HUDEP-2 (cell line): ENCODE measurements around the gene JARID2.

Source experiments
- DNase-seq, 76 experiments: peaks; one replicate each; lab custom pipeline; 2025; ENCODE audit not compliant: unreplicated experiment in 76 of 76; lab: John Stamatoyannopoulos, UW

JARID2 gene

DNA sequence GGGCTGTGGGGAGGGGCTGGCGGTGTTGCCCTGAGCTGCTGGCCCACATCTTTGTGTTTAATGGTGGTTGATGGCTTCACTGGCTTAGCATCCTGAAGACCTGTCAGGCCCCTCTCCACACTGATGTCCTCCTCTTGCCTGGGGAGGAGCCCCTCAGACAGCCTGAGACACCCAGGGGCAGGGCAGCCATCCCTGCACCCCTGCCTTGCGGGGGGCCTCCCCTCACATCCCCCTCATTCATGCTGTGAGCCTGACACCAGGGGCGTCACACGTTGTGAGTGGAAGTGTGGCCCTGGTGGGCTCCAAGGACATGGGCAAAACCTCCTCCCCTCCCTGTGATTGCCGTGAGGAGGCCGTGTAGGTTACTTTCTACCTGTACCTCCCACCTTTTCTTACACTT is 264.3 kb downstream of the JARID2 start:
- no peak for DNase-seq

DNA sequence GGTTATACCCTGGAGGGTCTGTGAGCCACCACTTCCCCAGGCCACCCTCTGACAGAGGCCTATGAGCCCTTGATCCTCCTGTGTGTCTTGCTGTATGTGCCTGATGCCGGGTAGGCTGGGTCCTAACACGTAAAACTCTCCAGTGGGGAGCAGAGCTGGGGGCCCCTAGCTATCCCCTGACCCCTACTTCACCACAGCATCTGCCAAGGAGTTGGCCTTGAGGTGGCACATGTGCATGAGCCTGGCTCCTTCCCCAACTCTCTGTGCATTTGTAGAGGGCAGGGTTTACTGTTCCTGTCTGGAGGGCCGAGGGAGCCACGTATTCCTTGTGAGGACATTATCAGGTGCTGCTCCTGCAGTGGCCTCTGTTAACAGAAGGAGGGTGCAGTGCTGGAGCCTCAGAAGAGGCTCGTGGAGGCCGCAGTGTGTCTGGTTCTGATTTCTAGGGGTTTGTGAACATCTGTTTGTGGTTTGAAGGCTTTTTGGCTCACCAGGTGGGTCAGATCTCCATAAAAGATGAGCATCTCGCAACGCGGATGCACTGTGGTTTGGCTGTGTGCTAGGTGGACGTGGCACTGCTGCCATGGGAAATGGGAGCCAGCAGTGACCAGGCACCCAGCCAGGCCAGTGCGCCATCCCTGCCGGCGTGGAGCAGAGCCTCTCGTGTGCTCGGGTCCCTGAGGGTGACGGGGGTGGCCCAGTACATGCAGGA is 264.8 kb downstream of the JARID2 start:
- DNase-seq: no peak

DNA sequence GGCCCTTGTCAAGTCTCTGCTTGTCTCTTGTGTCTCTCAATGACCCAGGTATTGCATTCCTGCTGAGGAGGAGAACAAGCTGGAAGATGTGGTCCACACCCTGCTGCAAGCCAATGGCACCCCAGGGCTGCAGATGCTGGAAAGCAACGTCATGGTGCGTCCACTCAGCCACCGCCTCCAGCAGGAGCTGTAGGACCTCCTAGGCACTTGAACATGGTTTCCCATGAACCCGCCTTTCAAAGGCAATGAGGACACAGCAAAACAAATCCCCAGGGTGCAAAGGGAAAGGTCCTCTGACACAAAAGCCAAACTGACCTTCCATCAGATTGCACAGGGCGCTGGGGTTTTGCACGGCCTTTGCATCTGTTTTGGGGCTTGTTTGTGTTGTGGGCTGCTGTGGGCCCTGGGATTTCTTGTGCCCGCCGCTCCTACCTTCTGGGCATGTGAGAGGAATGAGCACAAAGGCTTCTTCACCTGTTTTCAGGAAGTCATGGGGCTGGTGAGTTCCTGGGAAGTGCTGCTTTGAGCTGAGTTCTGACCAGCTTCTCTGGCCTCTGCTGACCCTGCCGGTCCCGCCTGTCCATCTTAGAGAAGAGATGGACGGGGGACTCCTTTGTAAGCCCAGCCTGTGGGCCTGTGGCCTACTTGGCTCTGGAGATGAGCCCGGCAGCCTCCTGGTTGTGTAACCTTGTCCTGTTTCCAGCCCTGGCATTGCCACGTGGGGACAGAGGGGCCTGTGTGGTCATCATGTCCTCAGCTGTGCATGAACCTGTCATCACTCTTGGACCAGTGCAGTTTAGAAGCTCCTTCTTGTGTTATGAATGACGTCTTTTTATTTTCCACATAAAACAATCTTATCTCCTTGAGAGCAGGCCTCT is 265.6 kb downstream of the JARID2 start:
- DNase-seq: no peak

DNA sequence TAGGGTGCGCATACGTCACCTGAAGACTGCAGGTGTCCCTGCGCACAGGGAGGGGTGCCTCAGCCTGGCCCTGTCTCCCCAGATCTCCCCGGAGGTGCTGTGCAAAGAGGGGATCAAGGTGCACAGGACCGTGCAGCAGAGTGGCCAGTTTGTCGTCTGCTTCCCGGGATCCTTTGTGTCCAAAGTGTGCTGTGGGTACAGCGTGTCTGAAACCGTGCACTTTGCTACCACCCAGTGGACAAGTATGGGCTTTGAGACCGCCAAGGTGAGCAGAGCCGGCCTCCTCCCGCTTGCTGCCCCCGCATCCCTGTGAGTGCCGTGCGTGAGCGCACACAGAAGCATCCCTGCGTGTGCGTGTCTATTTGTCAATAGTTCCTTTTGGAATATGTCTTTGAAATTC is 266.3 kb downstream of the JARID2 start:
- DNase-seq: peak in 2 of 76 experiments; percentile 8 to 14

DNA sequence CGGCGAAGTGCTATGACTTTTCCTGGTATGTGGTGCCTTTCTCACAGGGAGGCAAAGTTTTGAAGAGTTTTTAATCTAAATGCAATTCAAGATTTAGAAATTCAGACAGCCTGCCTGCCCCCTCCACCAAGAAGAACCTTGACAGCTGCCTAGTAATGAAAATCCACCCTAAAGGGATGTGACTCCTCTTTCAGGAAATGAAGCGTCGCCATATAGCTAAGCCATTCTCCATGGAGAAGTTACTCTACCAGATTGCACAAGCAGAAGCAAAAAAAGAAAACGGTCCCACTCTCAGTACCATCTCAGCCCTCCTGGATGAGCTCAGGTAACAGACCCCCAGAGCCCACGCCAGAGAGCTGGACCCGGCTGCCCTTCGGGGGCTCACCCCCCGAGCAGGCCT is 266.9 kb downstream of the JARID2 start:
- no peak for DNase-seq

DNA sequence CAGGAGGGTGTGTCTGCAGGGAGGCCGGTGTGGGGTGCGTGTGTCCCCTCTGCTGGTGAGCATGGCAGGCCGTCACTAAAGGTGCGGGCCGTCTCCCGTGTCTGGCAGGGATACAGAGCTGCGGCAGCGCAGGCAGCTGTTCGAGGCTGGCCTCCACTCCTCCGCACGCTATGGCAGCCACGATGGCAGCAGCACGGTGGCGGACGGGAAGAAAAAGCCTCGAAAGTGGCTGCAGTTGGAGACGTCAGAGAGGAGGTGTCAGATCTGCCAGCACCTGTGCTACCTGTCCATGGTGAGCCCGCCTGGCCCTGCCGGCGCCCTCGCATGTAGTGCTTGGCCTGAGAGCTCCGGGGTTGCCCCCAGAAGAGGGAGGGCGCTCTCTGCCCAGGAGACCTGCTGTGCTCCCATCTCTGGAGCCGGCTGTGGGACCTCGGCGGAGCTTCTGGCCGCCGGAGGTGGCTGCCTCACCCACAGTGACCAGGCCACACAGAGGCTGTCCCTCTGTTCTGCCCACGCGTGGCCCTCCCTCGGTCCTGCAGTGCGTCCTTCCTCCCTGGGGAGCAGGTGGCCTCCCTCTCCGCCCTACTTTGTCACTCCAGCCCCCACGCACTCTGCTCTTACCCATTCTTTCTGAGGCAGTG is 267.4 kb downstream of the JARID2 start:
- DNase-seq: no peak

DNA sequence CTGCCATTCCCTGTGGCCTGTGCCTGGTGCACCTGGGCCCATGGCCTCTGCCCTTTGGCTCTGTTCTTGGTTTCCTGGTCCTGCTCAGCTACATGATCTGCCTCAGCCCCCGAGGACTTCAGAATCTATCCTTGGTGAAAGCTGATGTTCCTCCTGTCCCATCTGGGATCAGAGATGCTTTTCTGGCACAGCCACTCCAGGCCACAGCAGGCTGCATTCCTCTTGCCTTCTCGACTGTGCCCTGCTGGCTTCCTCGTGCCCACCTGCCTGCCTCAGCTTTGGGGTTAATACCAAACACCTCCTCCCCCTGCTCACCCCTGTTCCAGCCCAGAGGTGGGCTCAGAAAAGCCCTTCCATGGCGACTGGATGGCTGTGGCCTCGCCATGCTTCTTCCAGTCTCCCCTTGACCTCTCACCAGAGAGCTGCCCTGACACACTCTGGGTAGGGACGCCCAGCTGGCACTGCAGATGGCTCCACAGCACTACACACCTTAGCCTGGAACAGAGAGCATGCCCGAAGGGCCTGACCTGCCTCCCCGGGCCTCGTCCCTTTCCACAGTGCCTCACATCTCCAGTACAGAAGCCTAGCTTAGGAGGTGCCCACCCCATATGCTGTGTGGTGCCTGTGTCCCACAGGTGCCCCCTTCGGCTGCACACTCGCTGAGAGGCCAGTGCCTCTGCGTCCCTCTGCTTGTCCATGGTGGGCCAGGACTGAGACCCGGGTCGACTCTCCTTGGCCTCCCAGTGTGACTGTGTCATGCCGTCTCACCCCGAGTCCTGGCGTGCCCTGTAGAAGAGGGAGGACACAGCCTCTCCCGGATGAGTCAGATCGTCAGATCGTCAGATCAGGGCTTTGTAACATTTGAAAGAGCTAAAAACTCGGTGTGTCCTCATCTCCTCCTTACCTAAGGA is 268.2 kb downstream of the JARID2 start:
- peak in 23 of 76 experiments; percentile 4 to 55 (median 27) for DNase-seq

DNA sequence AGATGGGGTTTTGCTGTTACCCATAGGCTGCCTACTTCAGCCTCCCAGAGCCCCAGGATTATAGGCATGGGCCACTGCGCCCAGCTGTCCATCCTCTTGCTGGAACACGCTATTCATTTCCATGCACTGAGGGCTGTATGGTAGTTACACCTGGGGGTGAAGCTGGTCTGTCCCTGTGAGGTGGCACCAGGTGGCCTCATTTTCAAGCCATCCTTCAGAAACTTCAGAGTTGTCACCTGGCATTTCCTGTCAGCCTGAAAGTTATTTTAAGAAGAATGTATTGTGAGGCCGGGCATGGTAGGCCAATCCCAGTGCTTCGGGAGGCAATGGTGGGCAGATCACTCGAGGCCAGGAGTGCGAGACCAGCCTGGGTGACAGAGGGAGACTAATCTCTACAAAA is 269.4 kb downstream of the JARID2 start:
- DNase-seq: no peak

DNA sequence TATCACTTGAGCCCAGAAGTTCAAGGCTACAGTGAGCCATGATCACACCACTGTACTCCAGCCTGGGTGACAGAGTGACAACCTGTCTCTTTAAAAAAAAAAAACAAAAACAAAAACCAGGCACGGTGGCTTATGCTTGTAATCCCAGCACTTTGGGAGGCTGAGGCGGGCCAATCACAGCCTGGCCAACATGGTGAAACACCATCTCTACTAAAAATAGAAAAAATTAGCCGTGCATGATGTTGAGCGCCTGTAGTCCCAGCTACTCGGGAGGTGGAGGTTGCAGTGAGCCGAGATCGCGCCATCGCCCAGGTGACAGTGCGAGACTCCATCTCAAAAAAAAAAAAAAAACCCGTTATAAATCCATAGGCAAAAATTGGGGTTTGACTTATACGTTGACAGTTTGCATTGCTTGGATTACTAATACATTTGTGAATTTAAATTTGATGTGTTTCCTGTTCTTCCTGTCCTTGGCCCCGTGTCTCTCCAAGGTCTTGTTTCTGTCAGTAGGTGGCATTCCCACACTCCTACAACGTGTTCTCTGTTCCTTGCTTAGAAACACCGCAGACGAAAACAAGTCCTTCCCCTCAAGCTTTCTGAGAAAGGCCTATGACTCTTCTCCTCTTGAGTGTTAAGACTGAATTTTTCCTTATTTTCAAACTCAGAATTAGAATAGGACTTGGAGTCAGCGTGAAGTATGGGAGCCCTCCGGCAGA is 269.9 kb downstream of the JARID2 start:
- DNase-seq: no peak

DNA sequence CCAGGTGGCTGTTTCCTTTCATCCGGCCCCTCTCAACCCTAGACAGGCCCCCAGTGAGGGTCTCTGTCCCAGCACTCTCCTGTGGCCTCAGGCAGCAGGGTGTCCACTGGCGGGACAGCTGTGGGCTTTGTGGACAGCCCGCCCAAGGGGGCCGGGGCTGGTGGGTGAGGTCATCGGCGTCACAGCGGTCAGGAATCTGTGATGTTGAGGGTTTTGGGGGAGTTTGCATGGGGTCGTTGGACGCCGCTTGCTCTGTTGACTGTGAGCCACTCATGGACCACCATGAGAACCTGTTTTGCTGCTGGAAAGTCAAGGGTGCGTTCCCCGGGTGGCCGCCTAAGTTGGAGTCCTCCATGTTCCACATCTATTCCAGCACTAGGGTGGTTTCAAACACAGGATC is 270.5 kb downstream of the JARID2 start:
- DNase-seq: no peak

DNA sequence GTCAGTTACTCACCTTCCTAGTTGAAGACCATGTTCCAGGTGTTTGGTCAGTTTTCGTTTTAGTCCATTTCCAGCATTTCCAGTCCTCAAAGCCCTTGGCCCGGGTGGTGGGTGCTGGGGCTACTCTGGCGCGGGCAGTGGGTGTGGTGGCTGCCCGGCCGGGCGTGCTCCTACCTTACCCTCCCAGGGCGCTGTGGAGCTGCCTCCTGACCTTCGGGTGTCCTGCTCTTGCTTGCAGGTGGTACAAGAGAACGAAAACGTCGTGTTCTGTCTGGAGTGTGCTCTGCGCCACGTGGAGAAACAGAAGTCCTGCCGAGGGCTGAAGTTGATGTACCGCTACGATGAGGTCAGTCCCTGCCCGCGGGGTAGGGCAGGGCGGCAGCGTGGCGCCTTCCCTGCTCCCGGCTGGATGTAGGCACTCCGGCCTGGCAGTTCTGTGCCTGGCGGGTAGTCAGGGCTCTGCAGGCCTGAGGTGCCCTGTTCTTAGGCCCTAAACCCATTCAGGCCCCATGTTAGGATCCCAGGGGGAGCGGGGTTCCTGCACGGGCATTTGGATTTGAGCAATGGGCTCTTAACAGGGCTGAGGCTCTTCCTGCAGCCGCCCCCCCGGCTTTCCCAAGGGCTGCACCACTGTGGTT is 271.2 kb downstream of the JARID2 start:
- no peak for DNase-seq

DNA sequence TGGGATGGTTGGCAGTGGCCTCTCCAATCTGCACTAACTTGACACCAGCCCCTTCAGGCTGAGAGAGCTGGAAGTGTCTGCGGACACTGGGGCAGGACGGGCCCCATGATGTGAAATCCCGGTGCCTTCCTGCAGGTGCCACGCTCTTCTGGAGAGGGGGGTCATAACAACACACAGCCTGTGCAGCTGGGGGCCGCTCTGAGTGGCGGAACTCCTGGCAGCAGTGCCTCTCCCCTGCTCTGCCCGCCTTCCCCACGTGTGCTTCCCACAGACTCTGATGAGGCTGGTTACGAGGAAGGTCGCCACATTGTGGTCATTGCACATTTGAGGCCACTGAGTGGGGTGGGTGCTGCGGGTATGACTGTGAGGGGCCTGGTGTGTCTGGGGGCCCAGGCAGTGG is 271.7 kb downstream of the JARID2 start:
- no peak for DNase-seq

DNA sequence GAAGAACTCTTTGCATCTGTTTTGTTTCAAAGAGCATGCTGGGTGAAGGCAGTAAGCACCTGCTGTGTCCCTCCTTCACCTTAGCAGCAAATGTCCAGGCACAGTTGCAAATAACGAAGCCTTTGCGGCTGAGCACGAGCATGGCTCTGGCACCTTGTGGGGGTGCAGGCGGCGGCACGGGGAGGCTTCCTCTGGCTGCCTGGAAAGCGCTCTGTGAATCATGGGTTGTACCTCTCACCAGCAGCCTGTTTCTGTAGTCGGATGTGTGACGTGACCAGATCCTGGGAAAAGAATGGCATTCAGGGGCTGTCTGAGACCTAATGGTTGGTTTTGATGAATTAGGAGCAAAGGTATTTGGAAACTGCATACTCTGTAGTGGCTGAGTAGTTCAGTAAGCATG is 272.2 kb downstream of the JARID2 start:
- DNase-seq: no peak

DNA sequence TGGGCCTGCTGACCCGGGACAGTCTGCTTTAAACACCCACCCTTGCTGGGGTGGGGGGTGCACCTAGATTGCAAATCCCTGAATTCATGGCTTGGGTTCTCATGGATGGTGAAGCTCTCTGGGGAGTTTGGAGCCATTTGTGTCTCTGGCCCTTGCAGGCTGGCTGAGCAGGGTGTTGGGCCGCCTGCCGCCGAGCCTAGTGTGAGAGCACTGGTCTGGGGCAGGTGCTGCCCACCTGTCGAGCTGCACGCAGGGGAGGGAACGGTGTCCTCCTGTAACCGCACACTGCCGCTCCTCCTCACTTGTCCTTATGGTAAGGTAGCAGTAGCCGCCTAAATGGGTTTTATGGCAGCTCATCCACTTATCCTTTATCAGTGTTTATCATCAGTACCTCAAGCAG is 273.0 kb downstream of the JARID2 start:
- DNase-seq: no peak

DNA sequence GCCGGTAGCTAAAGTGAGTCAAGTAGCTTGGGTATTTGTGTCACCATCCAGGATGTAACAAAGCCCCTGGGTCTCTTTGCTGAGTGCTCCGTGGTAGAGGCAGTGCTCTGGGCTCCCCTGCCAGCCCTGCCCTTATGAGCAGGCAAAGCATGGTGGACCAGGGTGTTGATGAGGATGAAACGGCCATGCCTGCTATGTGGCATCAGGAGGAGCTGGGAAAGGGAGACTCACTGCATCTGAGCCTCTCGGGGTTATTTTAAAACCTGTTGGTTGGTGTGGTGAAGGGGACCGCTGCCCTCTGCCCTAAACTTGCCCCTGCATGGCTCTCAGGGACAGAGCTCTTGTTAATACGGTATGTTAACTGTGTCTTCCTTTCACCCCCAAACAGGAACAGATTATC is 273.8 kb downstream of the JARID2 start:
- DNase-seq: no peak

DNA sequence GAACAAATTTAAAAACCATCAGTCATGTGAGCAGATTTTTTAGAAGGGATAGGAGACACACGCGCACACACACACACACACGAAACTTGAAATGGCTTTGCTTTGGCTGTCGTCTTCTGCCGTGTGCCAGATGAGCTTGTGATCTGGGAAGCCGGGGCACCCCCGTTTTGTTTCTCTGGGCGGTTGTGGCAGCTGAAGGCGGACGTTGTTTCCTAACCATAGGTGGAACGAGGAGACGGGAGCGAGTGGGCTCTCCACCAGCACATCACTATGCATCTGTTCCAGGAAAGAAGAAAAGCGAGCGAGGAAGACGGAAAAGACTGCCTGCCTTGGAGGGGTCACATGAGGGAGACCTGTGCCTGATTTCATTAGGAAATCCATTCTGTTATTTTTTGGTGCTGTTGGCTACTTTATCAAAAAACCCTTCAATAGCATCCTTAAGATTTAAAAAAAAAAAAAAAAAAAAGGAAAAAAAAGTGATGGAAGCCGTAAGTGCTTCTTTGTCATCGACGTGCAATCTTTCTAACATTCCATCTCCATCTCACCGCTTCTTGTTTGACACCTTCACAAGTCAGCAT is 274.8 kb downstream of the JARID2 start:
- no peak for DNase-seq

DNA sequence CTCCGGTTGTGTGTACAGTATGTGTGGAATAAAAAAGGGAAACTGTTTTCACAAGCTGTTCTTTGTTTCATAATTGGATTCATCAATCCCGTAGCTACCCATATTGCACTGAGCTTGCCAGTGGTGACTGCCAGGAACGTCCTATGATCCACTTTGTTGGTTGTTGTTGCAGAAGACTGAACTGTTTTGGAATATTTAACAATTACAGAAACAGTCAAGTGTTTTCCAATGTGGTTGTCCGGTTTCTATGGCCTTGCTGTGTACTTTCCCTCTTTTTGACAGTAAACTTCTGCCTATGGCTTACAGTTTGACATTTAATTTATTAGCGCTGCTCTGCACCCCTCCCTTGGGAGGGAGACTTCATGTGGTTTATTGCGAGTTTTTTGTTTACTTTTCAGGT is 275.7 kb downstream of the JARID2 start:
- DNase-seq: no peak

DNA sequence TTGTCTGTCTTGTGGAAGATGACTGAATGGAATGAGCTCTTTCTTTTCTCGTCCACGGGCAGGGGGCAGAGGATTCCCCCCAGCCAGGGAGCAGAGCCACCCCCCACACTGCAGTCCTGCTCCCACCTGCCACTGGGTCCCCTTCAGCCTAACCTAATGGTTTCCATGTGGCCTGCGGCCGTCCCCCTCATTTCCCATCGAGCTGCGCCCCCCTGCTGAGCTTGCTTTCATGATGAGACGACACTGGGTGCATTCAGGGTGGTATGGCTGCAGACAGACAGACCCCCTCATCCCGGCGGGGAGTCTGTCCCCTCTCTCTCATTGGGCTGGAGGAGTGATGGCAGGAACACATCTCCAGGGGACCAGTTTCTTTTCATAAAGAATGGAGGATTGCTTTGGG is 276.2 kb downstream of the JARID2 start:
- no peak for DNase-seq

DNA sequence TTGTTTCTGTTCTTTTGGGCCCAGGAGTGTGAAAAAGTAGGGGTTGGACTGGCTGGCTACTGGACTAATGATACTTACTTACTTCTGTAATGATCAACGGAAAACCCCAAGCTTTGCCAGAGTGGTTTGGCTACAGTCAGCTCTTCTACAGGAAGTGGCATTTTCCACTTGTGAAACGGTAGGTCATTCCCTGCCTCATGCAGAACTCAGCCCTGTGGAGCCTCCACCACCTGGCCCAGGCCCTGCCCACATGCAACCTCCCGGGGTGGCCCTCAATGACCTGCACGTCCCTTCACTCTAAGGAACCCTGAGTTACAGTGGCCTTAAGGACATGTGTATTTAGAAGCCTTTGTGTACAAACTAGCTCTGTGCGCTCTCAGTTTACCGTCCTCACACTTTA is 276.6 kb downstream of the JARID2 start:
- no peak for DNase-seq
